H9 (cell line): ENCODE data around the gene RPL19. TPM values are rescaled to one million over a fixed set of nuclear protein-coding genes. Genes with fewer than 3 reads are reported as not detected.
A peak's percentile ranks its signal among the peaks of the same experiment; 100 is the strongest.

ENCODE experiments used
- DNase-seq: peaks from one replicate; pipeline ENCODE4 v3.0.0-alpha.2; 2017
- H2AFZ ChIP-seq: one replicate; pipeline ENCODE4 v1.6.1; 2013; ENCODE audit warnings: mild to moderate bottlenecking, low read length, control low read depth, moderate library complexity
- H2AK5ac ChIP-seq: 2 replicates; pipeline ENCODE4 v1.6.1; 2013; ENCODE audit warnings: low read length, control low read depth, mixed read lengths; ENCODE audit not compliant: insufficient read length
- H2BK120ac ChIP-seq: one replicate; pipeline ENCODE4 v1.6.1; 2013; ENCODE audit warnings: low read depth, mild to moderate bottlenecking, low read length, control low read depth, inconsistent platforms; ENCODE audit not compliant: poor library complexity, severe bottlenecking
- H2BK12ac ChIP-seq: 2 replicates; pipeline ENCODE4 v1.6.1; 2013; ENCODE audit warnings: low read length, control low read depth, mixed read lengths, low read depth; ENCODE audit not compliant: insufficient read length
- H2BK15ac ChIP-seq: 2 replicates; pipeline ENCODE4 v1.6.1; 2013; ENCODE audit warnings: low read depth, low read length, control low read depth
- H2BK20ac ChIP-seq: one replicate; pipeline ENCODE4 v1.6.1; 2013; ENCODE audit warnings: low read depth, mild to moderate bottlenecking, low read length, control low read depth, inconsistent platforms; ENCODE audit not compliant: poor library complexity, severe bottlenecking
- H2BK5ac ChIP-seq: 2 replicates; pipeline ENCODE4 v1.6.1; 2013; ENCODE audit warnings: low read length, control low read depth, mixed read lengths; ENCODE audit not compliant: insufficient read length
- H3K14ac ChIP-seq: 2 replicates; pipeline ENCODE4 v1.6.1; 2013; ENCODE audit warnings: low read length, control low read depth; ENCODE audit not compliant: insufficient read depth
- H3K18ac ChIP-seq: 2 replicates; pipeline ENCODE4 v1.6.1; 2013; ENCODE audit warnings: low read depth, mild to moderate bottlenecking, mixed read lengths, low read length, control low read depth; ENCODE audit not compliant: insufficient read length
- H3K23ac ChIP-seq: 2 replicates; pipeline ENCODE4 v1.6.1; 2013; ENCODE audit warnings: low read length, control low read depth, mixed read lengths, low read depth; ENCODE audit not compliant: insufficient read length
- H3K23me2 ChIP-seq: 2 replicates; pipeline ENCODE4 v1.6.1; 2013; ENCODE audit warnings: low read depth, mild to moderate bottlenecking, mixed read lengths, low read length, control low read depth; ENCODE audit not compliant: insufficient read length, poor library complexity, severe bottlenecking
- H3K27ac ChIP-seq: 2 replicates; pipeline ENCODE4 v1.5.1; 2013; ENCODE audit warnings: low read length, control low read depth, mixed read lengths, low read depth; ENCODE audit not compliant: insufficient read length
- H3K27me3 ChIP-seq: 2 replicates; pipeline ENCODE4 v1.6.1; 2013; ENCODE audit warnings: low read length, control low read depth, inconsistent platforms; ENCODE audit not compliant: insufficient read depth
- H3K4ac ChIP-seq: 2 replicates; pipeline ENCODE4 v1.6.1; 2013; ENCODE audit warnings: low read depth, mild to moderate bottlenecking, control low read depth, inconsistent platforms, low read length, moderate library complexity
- H3K4me1 ChIP-seq: 2 replicates; pipeline ENCODE4 v1.6.1; 2013; ENCODE audit warnings: low read length, control low read depth, inconsistent platforms; ENCODE audit not compliant: insufficient read depth
- H3K4me2 ChIP-seq: 2 replicates; pipeline ENCODE4 v1.6.1; 2013; ENCODE audit warnings: low read length, control low read depth, mixed read lengths; ENCODE audit not compliant: insufficient read length, insufficient read depth
- H3K56ac ChIP-seq: 2 replicates; pipeline ENCODE4 v1.6.1; 2013; ENCODE audit warnings: low read depth, mild to moderate bottlenecking, mixed read lengths, low read length, control low read depth; ENCODE audit not compliant: insufficient read length
- H3K79me1 ChIP-seq: 2 replicates; pipeline ENCODE4 v1.6.1; 2013; ENCODE audit warnings: low read depth, mild to moderate bottlenecking, moderate library complexity, low read length, control low read depth, inconsistent platforms; ENCODE audit not compliant: insufficient read depth, poor library complexity, severe bottlenecking
- H3K79me2 ChIP-seq: 2 replicates; pipeline ENCODE4 v1.6.1; 2013; ENCODE audit warnings: low read length, control low read depth, inconsistent platforms; ENCODE audit not compliant: insufficient read depth
- H3K9ac ChIP-seq: 2 replicates; pipeline ENCODE4 v1.6.1; 2013; ENCODE audit warnings: low read length, control low read depth, mixed read lengths; ENCODE audit not compliant: insufficient read length; ENCODE audit errors: extremely low read depth
- H3K9me3 ChIP-seq: one replicate; pipeline ENCODE4 v1.6.1; 2013; ENCODE audit warnings: low read depth, low read length, inconsistent platforms; ENCODE audit not compliant: control insufficient read depth
- H3T11ph ChIP-seq: one replicate; pipeline ENCODE4 v1.6.1; 2013; ENCODE audit warnings: mild to moderate bottlenecking, low read length, control low read depth, inconsistent platforms
- H4K20me1 ChIP-seq: one replicate; pipeline ENCODE4 v1.6.1; 2013; ENCODE audit not compliant: control insufficient read depth, insufficient read length, insufficient read depth
- H4K5ac ChIP-seq: 2 replicates; pipeline ENCODE4 v1.6.1; 2013; ENCODE audit warnings: low read depth, mild to moderate bottlenecking, mixed read lengths, low read length, control low read depth; ENCODE audit not compliant: insufficient read length
- H4K8ac ChIP-seq: replicated peaks from 2 replicates; pipeline ENCODE4 v1.6.1; 2013; ENCODE audit warnings: low read length, control low read depth, mixed read lengths, low read depth; ENCODE audit not compliant: insufficient read length
- H4K91ac ChIP-seq: 2 replicates; pipeline ENCODE4 v1.6.1; 2013; ENCODE audit warnings: low read depth, mild to moderate bottlenecking, moderate library complexity, mixed read lengths, low read length, control low read depth; ENCODE audit not compliant: insufficient read length
- H3K27ac Mint-ChIP-seq, 3 experiments: 2 replicates in 2 of 3; 3 replicates in 1 of 3; pipeline ENCODE4 v1.8.0; 2020 to 2021; ENCODE audit warnings: mixed read lengths in 3 of 3, mild to moderate bottlenecking in 1 of 3, moderate library complexity in 1 of 3
- H3K27me3 Mint-ChIP-seq: 2 replicates; pipeline ENCODE4 v1.8.0; 2021; ENCODE audit warnings: low read depth, mild to moderate bottlenecking, moderate library complexity, mixed read lengths
- H3K36me3 Mint-ChIP-seq, 3 experiments: 2 replicates in 2 of 3; 3 replicates in 1 of 3; pipeline ENCODE4 v1.8.0; 2020 to 2021; ENCODE audit warnings: low read depth in 3 of 3, mixed read lengths in 3 of 3; ENCODE audit not compliant: insufficient read depth in 1 of 3
- H3K4me1 Mint-ChIP-seq, 2 experiments: 2 replicates each; pipeline ENCODE4 v1.8.0; 2020; ENCODE audit warnings: mixed read lengths in 2 of 2
- H3K4me3 Mint-ChIP-seq, 2 experiments: 2 replicates in 1 of 2; 3 replicates in 1 of 2; pipeline ENCODE4 v1.8.0; 2020 to 2021; ENCODE audit warnings: mild to moderate bottlenecking in 2 of 2, mixed read lengths in 2 of 2, moderate library complexity in 1 of 2
- H3K9me3 Mint-ChIP-seq, 2 experiments: 2 replicates in 1 of 2; 3 replicates in 1 of 2; pipeline ENCODE4 v1.8.0; 2020; ENCODE audit warnings: mild to moderate bottlenecking in 2 of 2, mixed read lengths in 2 of 2, moderate library complexity in 1 of 2
- CTCF ChIP-seq: fragments of 200-600 bp; sonication (generic); conservative IDR thresholded peaks from 3 replicates; pipeline ENCODE4 v1.8.0; 2021; ENCODE audit warnings: antibody characterized with exemption, mild to moderate bottlenecking
- WGBS: extraction: QIAGEN DNeasy Blood & Tissue Kit; methylation state at CpG from one replicate; pipeline ENCODE4 v1.1.7; 2013; ENCODE audit warnings: missing lambda C conversion rate, low lambda C conversion rate, mixed read lengths; ENCODE audit not compliant: insufficient read length; ENCODE audit errors: extremely low coverage; 5-methylcytosine and 5-hydroxymethylcytosine counted together
- total RNA-seq: library from RNA; stranded (reverse); gene quantifications from 2 replicates; pipeline ENCODE4 v1.2.1, GENCODE V29; 2021

Gene RPL19
- total RNA-seq, 1 experiment from 2014 or later = 2,038 TPM

GRCh38 chr17:39196241-39196807 is 3.8 kb upstream of the RPL19 start:
- Histone ChIP-seq H2AK5ac (no peak overlapping the region), H3K9me3 (no peaks in the 10 kb centered on the region), H3K56ac (no peak overlapping the region), H2BK12ac (no peak overlapping the region), H3K14ac (no peak overlapping the region), H3K4me1 (peaks cover 4% of the 10 kb centered on the region; the same call in 1 of the 2 replicates), H4K91ac (no peak overlapping the region), H2BK120ac (no peak overlapping the region), H2AFZ (no peak overlapping the region), H3K27ac (no peak overlapping the region), H3K9ac (no peak overlapping the region), H3K18ac (no peak overlapping the region), H4K20me1 (peaks cover 4% of the 10 kb centered on the region), H3K79me1 (peaks cover 4% of the 10 kb centered on the region), H2BK20ac (no peak overlapping the region), H4K8ac (no peak overlapping the region), H3T11ph (no peak overlapping the region), H3K23me2 (peaks cover 15% of the 10 kb centered on the region), H4K5ac (no peak overlapping the region), H3K79me2 (peaks cover 9% of the 10 kb centered on the region; the same call in 1 of the 2 replicates), H2BK5ac (no peak overlapping the region), H3K23ac (no peak overlapping the region), H3K27me3 (peaks cover 4% of the 10 kb centered on the region; the same call in 1 of the 2 replicates), H3K4me2 (peak overlapping the region; percentile 68), H2BK15ac (no peak overlapping the region), H3K4ac (no peak overlapping the region)
- H3K4me1 Mint-ChIP-seq = peaks cover 34 to 51% of the 10 kb centered on the region in 2 experiments
- H3K27ac Mint-ChIP-seq = peak overlapping the region in 1 of 3 experiments; percentile 62; a peak in 1 of 7 replicates
- DNase-seq = peak; percentile 39
- WGBS = no CpG with 5 or more reads among the region's 8 CpGs
- peaks cover 0 to 7% of the 10 kb centered on the region in 2 experiments; a peak in 1 of 5 replicates for H3K9me3 Mint-ChIP-seq
- H3K36me3 Mint-ChIP-seq = peaks cover 21 to 39% (median 34%) of the 10 kb centered on the region in 3 experiments
- TF ChIP-seq CTCF = no peak
- H3K27me3 Mint-ChIP-seq = no peaks in the 10 kb centered on the region
- H3K4me3 Mint-ChIP-seq = peak overlapping the region; percentile 98
